SK-N-SH treated with all-trans-retinoic acid at 6 μM for 48 hours (cell line): ENCODE data around the gene ECEL1.

ENCODE experiments used
- BACH2 ChIP-seq: fragments of 250-450 bp; sonication (Bioruptor Pico); IDR thresholded peaks from 2 replicates; pipeline ENCODE4 v1.9.0; 2021; ENCODE audit warnings: mild to moderate bottlenecking, borderline replicate concordance
- OSR1 ChIP-seq: fragments of 250-450 bp; sonication (Bioruptor Pico); IDR thresholded peaks from 2 replicates; pipeline ENCODE4 v1.8.0; 2022; ENCODE audit warnings: moderate library complexity, mild to moderate bottlenecking, inconsistent platforms
- RARB ChIP-seq: fragments of 250-450 bp; sonication (Bioruptor Pico); IDR thresholded peaks from 2 replicates; pipeline ENCODE4 v1.8.0; 2021; ENCODE audit warnings: mild to moderate bottlenecking, moderate library complexity
- SNAI2 ChIP-seq: fragments of 250-450 bp; sonication (Bioruptor Pico); IDR thresholded peaks from 2 replicates; pipeline ENCODE4 v1.5.0; 2020; ENCODE audit warnings: mild to moderate bottlenecking, moderate library complexity
- TOX ChIP-seq: fragments of 250-450 bp; sonication (Bioruptor Pico); IDR thresholded peaks from 2 replicates; pipeline ENCODE4 v1.8.0; 2021; ENCODE audit warnings: mild to moderate bottlenecking, moderate library complexity, borderline replicate concordance
- ZFP30 ChIP-seq: fragments of 450-650 bp; formaldehyde crosslinking; IDR thresholded peaks from 2 replicates; pipeline ENCODE4 v1.5.0; 2022; ENCODE audit warnings: mild to moderate bottlenecking, moderate library complexity
- ZNF70 ChIP-seq: fragments of 450-650 bp; formaldehyde crosslinking; IDR thresholded peaks from 2 replicates; pipeline ENCODE4 v1.5.0; 2020; ENCODE audit warnings: mild to moderate bottlenecking, moderate library complexity
- TF ChIP-seq, protein P1 (sequence below): fragments of 250-450 bp; sonication (Bioruptor Pico); IDR thresholded peaks from 2 replicates; pipeline ENCODE4 v1.8.0; 2020; ENCODE audit warnings: mild to moderate bottlenecking, moderate library complexity, borderline replicate concordance

DNA sequence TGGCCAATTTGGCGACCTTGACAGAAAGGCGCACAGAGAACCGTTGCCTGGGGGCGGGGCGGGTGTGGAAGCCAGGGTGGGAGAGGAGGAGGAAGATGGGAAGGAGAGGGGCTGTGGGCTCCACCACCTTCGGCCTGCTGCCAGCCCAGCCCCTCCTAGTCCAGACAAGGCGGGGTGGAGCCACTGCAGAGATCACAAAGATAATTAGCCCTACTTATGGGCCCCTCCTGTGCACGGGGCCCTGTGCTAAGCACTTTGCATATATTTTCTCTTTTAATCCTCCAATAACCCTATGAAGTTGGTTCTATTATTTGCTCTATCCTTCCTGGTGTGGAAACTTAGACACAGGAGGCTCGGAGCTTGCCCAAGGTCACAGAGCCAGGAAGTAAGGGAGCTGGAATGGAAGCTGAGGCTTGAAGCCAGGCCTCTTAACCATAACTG lies 13.7 kb upstream of the ECEL1 start:
- TF ChIP-seq OSR1 (CRISPR knock-in tag) (no peak), RARB (no peak), BACH2 (CRISPR knock-in tag) (no peak), SNAI2 (CRISPR knock-in tag) (no peak), ZFP30 (CRISPR knock-in tag) (no peak), ZNF70 (CRISPR knock-in tag) (no peak), TOX (CRISPR knock-in tag) (no peak)
- TF ChIP-seq, protein P1, sequence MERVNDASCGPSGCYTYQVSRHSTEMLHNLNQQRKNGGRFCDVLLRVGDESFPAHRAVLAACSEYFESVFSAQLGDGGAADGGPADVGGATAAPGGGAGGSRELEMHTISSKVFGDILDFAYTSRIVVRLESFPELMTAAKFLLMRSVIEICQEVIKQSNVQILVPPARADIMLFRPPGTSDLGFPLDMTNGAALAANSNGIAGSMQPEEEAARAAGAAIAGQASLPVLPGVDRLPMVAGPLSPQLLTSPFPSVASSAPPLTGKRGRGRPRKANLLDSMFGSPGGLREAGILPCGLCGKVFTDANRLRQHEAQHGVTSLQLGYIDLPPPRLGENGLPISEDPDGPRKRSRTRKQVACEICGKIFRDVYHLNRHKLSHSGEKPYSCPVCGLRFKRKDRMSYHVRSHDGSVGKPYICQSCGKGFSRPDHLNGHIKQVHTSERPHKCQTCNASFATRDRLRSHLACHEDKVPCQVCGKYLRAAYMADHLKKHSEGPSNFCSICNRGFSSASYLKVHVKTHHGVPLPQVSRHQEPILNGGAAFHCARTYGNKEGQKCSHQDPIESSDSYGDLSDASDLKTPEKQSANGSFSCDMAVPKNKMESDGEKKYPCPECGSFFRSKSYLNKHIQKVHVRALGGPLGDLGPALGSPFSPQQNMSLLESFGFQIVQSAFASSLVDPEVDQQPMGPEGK (CRISPR knock-in tag) = no peak
